B cell (primary cell): ENCODE data around the gene MAPK4. TPM values are rescaled to one million over a fixed set of nuclear protein-coding genes. Genes with fewer than 3 reads are reported as not detected.
"Not testable (repeated sequence)": the region's sequence is repeated elsewhere in the genome, so short reads cannot be mapped to it uniquely, and the experiment has no call there.

Source experiments
- ATAC-seq: fragments of 200-7000 bp; cut with Tn5 transposase; one replicate; pipeline ENCODE4 v1.10.0; 2021; ENCODE audit warnings: low read depth, mild to moderate bottlenecking, moderate number of reproducible peaks, moderate library complexity
- CTCF ChIA-PET: fragments of 350-600 bp; sonication (Branson Sonifier 250); formaldehyde crosslinking; loops from one replicate; lab custom pipeline; 2021; ENCODE audit warnings: antibody characterized with exemption, inconsistent platforms; lab: Charles Lee
- POLR2A ChIA-PET: fragments of 350-600 bp; sonication (Branson Sonifier 250); formaldehyde crosslinking; loops from one replicate; lab custom pipeline; 2021; ENCODE audit warnings: antibody characterized with exemption; lab: Charles Lee
- DNase-seq: peaks from one replicate; pipeline ENCODE4 v3.0.0; 2013
- H2AFZ ChIP-seq: 2 replicates; pipeline ENCODE4 v1.6.1; 2012; ENCODE audit warnings: mild to moderate bottlenecking, low read depth, low read length; ENCODE audit not compliant: insufficient read depth, poor library complexity, severe bottlenecking
- H3K27ac ChIP-seq, 2 donors: 1 replicate in 1 of 2; 2 replicates in 1 of 2; pipeline ENCODE4 v1.5.1; 2012 to 2013; ENCODE audit warnings: low read length in 2 of 2, mild to moderate bottlenecking in 2 of 2, moderate library complexity in 1 of 2
- H3K27me3 ChIP-seq, 4 experiments: fragments of 200-600 bp in 1 of 4; sonication (generic) in 1 of 4; replicated peaks in 1 of 4; 1 replicate in 2 of 4; 2 replicates in 2 of 4; pipeline versions ENCODE4 v1.6.1 to v1.7.0; 2013 to 2016; ENCODE audit warnings: low read length in 3 of 4, mild to moderate bottlenecking in 2 of 4, mixed read lengths in 1 of 4, moderate library complexity in 1 of 4; ENCODE audit not compliant: insufficient read depth in 4 of 4, control insufficient read depth in 3 of 4; ENCODE audit errors: control extremely low read depth in 1 of 4
- H3K36me3 ChIP-seq, 2 experiments: replicated peaks in 1 of 2; 1 replicate in 1 of 2; 2 replicates in 1 of 2; pipeline versions ENCODE4 v1.6.1 to v1.7.1; 2013; ENCODE audit warnings: low read length in 1 of 2; ENCODE audit not compliant: insufficient read depth in 2 of 2, control insufficient read depth in 1 of 2; ENCODE audit errors: control extremely low read depth in 1 of 2, extremely low read depth in 1 of 2
- H3K4me1 ChIP-seq, 2 donors: fragments of 200-600 bp in 1 of 2; sonication (generic) in 1 of 2; 1 replicate in 1 of 2; 2 replicates in 1 of 2; pipeline versions ENCODE4 v1.5.1 to v1.6.1; 2013 to 2017; ENCODE audit warnings: low read length in 2 of 2; ENCODE audit not compliant: control insufficient read depth in 2 of 2, insufficient read depth in 2 of 2
- H3K4me2 ChIP-seq: replicated peaks from 2 replicates; pipeline ENCODE3; 2012; ENCODE audit warnings: mild to moderate bottlenecking, low read depth, low read length; ENCODE audit not compliant: poor library complexity, severe bottlenecking
- H3K4me3 ChIP-seq, 5 experiments: fragments of 200-600 bp in 1 of 5; sonication (generic) in 1 of 5; 1 replicate in 3 of 5; 2 replicates in 2 of 5; pipeline versions ENCODE4 v1.5.1 to v1.7.0; 2011 to 2016; ENCODE audit warnings: low read length in 4 of 5, mild to moderate bottlenecking in 4 of 5, low read depth in 2 of 5, control low read depth in 1 of 5, moderate library complexity in 1 of 5; ENCODE audit not compliant: insufficient read depth in 1 of 5; ENCODE audit errors: control extremely low read depth in 1 of 5, extremely low read depth in 1 of 5
- H3K79me2 ChIP-seq: fragments of 200-600 bp; sonication (generic); one replicate; pipeline ENCODE4 v1.6.0; 2016; ENCODE audit warnings: low read length; ENCODE audit not compliant: control insufficient read depth, insufficient read depth
- H3K9ac ChIP-seq: fragments of 200-600 bp; sonication (generic); 2 replicates; pipeline ENCODE4 v1.6.1; 2017; ENCODE audit warnings: mild to moderate bottlenecking, low read length, moderate library complexity
- H3K9me3 ChIP-seq, 3 donors: one replicate each; pipeline versions ENCODE4 v1.6.1 to v1.7.1; 2013; ENCODE audit warnings: low read length in 2 of 3; ENCODE audit not compliant: control insufficient read depth in 2 of 3, insufficient read depth in 1 of 3; ENCODE audit errors: control extremely low read depth in 1 of 3
- H4K20me1 ChIP-seq: 2 replicates; pipeline ENCODE4 v1.6.0; 2012; ENCODE audit warnings: mild to moderate bottlenecking, low read length; ENCODE audit not compliant: insufficient read depth, control insufficient read depth, poor library complexity, severe bottlenecking
- H3K27ac Mint-ChIP-seq: one replicate; pipeline ENCODE4 v1.8.0; 2021; ENCODE audit warnings: mixed read lengths
- H3K27me3 Mint-ChIP-seq: one replicate; pipeline ENCODE4 v1.8.0; 2021; ENCODE audit warnings: mixed read lengths
- H3K4me1 Mint-ChIP-seq: one replicate; pipeline ENCODE4 v1.8.0; 2021; ENCODE audit warnings: mixed read lengths
- H3K4me3 Mint-ChIP-seq: one replicate; pipeline ENCODE4 v1.8.0; 2021; ENCODE audit warnings: mixed read lengths
- H3K9me3 Mint-ChIP-seq: one replicate; pipeline ENCODE4 v1.8.0; 2022; ENCODE audit warnings: mixed read lengths; ENCODE audit not compliant: insufficient read depth
- EZH2 ChIP-seq: IDR thresholded peaks from 2 replicates; pipeline ENCODE4 v1.6.1; 2012; ENCODE audit warnings: borderline replicate concordance, low read depth, mild to moderate bottlenecking, moderate library complexity, low read length; ENCODE audit not compliant: insufficient read depth, poor library complexity, severe bottlenecking
- WGBS: methylation state at CpG from one replicate; pipeline ENCODE4 v1.1.5; 2013; ENCODE audit warnings: missing lambda C conversion rate; ENCODE audit not compliant: insufficient coverage; 5-methylcytosine and 5-hydroxymethylcytosine counted together
- intact Hi-C: fragments of 100-400 bp; cut with micrococcal nuclease; formaldehyde crosslinking; loops from one replicate; pipeline ENCODE4 v1.10.0; 2022
- polyA plus RNA-seq: library from polyadenylated mRNA; depleted of rRNA; stranded (reverse); fragments of >200 nt; gene quantifications from 2 replicates; pipeline ENCODE4 v1.2.3, GENCODE V29; 2012
- total RNA-seq, 2 donors: library from RNA; stranded (reverse); fragments of 120-200 nt in 1 of 2; gene quantifications; 1 replicate in 1 of 2; 2 replicates in 1 of 2; pipeline versions ENCODE4 v1.2.3 to v1.2.4, GENCODE V29; 2013 to 2022
- TF ChIP-seq, protein P1 (sequence below): fragments of 200-600 bp; IDR thresholded peaks from one replicate; pipeline ENCODE4 v1.8.0; 2022; ENCODE audit warnings: antibody characterized with exemption, mild to moderate bottlenecking

The MAPK4 gene
- total and polyA plus RNA-seq, 2 donors (not counting 1 experiment from before 2014, with no cell fraction given) = not detected

DNA sequence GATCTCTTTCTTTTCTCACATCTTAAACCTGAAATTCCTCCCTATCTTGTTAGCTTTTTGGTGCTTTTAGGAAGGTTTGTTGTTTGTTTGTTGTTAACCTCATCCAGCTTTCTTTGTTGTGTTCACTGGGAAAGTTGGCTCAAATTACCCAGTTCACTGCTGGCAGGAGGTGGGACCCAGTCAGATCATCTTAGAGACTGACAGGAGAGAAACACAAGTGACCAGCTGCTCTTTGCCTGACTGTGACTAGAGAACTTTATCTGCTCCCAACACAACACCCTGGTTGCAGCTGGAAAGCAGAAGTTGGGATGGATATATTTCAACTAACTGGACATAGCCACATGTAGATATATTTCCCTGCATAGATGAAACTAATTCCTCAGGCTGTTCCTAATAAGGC, 10.0 kb downstream of the MAPK4 start:
- no peaks in the 10 kb centered on the region for H3K4me1 Mint-ChIP-seq
- POLR2A ChIA-PET = no interaction called here
- no peaks in the 10 kb centered on the region for H3K79me2 ChIP-seq
- no peak overlapping the region for H3K4me3 ChIP-seq
- no peaks in the 10 kb centered on the region for H4K20me1 ChIP-seq
- intact Hi-C loops = no loop called here
- H3K4me1 ChIP-seq = no peaks in the 10 kb centered on the region
- H3K27me3 ChIP-seq = peaks cover 0 to 13% (median 4%) of the 10 kb centered on the region in 4 experiments
- H3K9me3 Mint-ChIP-seq = peaks cover 6% of the 10 kb centered on the region
- no peaks in the 10 kb centered on the region for H3K36me3 ChIP-seq
- no peak overlapping the region for H3K9ac ChIP-seq
- H3K27ac Mint-ChIP-seq = no peak overlapping the region
- H3K27me3 Mint-ChIP-seq = peaks cover 57% of the 10 kb centered on the region
- H3K9me3 ChIP-seq = peaks cover 0 to 5% (median 3%) of the 10 kb centered on the region in 3 donors
- DNase-seq (no peak), ATAC-seq (no peak)
- CTCF ChIA-PET = no interaction called here
- H3K27ac ChIP-seq = no peak overlapping the region
- no peak overlapping the region for H2AFZ ChIP-seq
- H3K4me2 ChIP-seq = no peak overlapping the region
- TF ChIP-seq, protein P1, sequence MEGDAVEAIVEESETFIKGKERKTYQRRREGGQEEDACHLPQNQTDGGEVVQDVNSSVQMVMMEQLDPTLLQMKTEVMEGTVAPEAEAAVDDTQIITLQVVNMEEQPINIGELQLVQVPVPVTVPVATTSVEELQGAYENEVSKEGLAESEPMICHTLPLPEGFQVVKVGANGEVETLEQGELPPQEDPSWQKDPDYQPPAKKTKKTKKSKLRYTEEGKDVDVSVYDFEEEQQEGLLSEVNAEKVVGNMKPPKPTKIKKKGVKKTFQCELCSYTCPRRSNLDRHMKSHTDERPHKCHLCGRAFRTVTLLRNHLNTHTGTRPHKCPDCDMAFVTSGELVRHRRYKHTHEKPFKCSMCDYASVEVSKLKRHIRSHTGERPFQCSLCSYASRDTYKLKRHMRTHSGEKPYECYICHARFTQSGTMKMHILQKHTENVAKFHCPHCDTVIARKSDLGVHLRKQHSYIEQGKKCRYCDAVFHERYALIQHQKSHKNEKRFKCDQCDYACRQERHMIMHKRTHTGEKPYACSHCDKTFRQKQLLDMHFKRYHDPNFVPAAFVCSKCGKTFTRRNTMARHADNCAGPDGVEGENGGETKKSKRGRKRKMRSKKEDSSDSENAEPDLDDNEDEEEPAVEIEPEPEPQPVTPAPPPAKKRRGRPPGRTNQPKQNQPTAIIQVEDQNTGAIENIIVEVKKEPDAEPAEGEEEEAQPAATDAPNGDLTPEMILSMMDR = no peak
- no peak for TF ChIP-seq EZH2
- H3K4me3 Mint-ChIP-seq = no peak overlapping the region

DNA sequence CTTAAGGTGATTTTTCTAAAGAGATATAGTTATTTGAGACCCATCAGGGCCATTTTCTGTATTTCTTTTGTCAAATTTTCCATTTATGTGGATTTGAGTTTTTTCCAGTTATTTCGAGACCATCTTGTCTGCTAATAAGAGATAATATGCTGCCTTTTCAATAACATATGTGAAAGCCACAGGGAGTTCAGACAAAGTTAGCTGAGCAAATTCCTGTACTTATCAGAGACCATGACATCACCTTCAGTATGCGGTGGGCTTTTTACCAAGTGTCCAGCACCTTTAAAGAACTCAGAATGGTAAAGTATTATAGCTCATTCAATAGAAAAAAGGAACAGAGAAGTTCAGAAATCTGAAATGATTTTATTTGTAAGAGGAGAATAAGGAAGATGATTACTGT, 11.7 kb downstream of the MAPK4 start:
- no peak for TF ChIP-seq EZH2
- TF ChIP-seq, protein P1 = no peak
- Mint-ChIP-seq H3K4me1 (no peaks in the 10 kb centered on the region), H3K9me3 (peaks cover 6% of the 10 kb centered on the region), H3K27me3 (peaks cover 55% of the 10 kb centered on the region), H3K27ac (no peak overlapping the region), H3K4me3 (no peak overlapping the region)
- WGBS = no CpG with 5 or more reads among the region's 2 CpGs
- peaks cover 0 to 9% (median 0%) of the 10 kb centered on the region in 4 experiments for H3K27me3 ChIP-seq
- no peaks in the 10 kb centered on the region for H3K79me2 ChIP-seq
- no peak overlapping the region for H3K4me2 ChIP-seq
- no peak overlapping the region for H3K27ac ChIP-seq
- no peak overlapping the region for H2AFZ ChIP-seq
- ChIA-PET CTCF (interaction anchor here (1.1 kb wide), 1 partner anchor 480 kb away, joined by 4 read pairs; no protein-coding TSS in a partner anchor), POLR2A (no interaction called here)
- no peaks in the 10 kb centered on the region for H3K4me1 ChIP-seq
- intact Hi-C loops = no loop called here
- H3K4me3 ChIP-seq = no peak overlapping the region
- ATAC-seq = no peak
- no peaks in the 10 kb centered on the region for H3K36me3 ChIP-seq
- H3K9me3 ChIP-seq = peaks cover 0 to 5% (median 3%) of the 10 kb centered on the region in 3 donors
- H4K20me1 ChIP-seq = no peaks in the 10 kb centered on the region
- H3K9ac ChIP-seq = no peak overlapping the region
- no peak for DNase-seq

DNA sequence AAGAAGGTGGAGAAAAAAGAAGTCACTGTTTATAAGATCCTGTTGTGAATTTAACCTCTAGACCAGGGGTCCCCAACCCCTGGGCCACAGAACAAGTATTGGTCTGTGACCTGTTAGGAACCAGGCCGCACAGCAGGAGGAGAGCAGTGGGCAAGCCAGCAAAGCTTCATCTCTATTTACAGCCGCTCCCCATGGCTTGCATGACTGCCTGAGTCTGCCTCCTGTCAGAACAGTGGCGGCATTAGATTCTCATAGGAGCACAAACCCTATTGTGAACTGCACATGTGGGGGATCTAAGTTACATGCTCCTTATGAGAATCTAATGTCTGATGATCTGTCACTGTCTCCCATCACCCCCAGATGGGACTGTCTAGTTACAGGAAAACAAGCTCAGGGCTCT, 13.3 kb downstream of the MAPK4 start:
- H3K9me3 Mint-ChIP-seq, H3K27ac ChIP-seq, intact Hi-C loops, H3K36me3 ChIP-seq, H3K4me1 Mint-ChIP-seq, H2AFZ ChIP-seq, H3K27ac Mint-ChIP-seq, ATAC-seq, H3K4me2 ChIP-seq, H3K4me3 ChIP-seq, DNase-seq, H3K27me3 ChIP-seq, H3K4me3 Mint-ChIP-seq, POLR2A ChIA-PET, H3K4me1 ChIP-seq, H3K9ac ChIP-seq, H3K79me2 ChIP-seq, H3K9me3 ChIP-seq, CTCF ChIA-PET, H4K20me1 ChIP-seq: not testable (repeated sequence)
- 100% methylated on average over 2 of the region's 3 CpGs for WGBS
- H3K27me3 Mint-ChIP-seq = peaks cover 54% of the 10 kb centered on the region
